Caco-2 (cell line): ENCODE results near the gene GSS. TPM values are rescaled to one million over a fixed set of nuclear protein-coding genes. Genes with fewer than 3 reads are reported as not detected.
A peak's percentile ranks its signal among the peaks of the same experiment; 100 is the strongest.

ENCODE experiments used
- BruUV-seq: library from RNA; stranded (reverse); fragments of 400-500 nt; replicated peaks from 2 replicates; lab custom pipeline; 2021; lab: Mats Ljungman, UMichigan
- CTCF ChIA-PET: fragments of 300-600 bp; sonication (Branson Sonifier 250); formaldehyde crosslinking; loops from one replicate; lab custom pipeline; 2022; ENCODE audit warnings: antibody characterized with exemption; lab: Charles Lee
- POLR2A ChIA-PET: fragments of 300-600 bp; sonication (Branson Sonifier 250); formaldehyde crosslinking; loops from one replicate; lab custom pipeline; 2022; ENCODE audit warnings: antibody characterized with exemption; lab: Charles Lee
- DNase-seq, 2 experiments: peaks; one replicate each; pipeline versions ENCODE4 v3.0.0 to v3.0.0-alpha.2; 2020 to 2022
- H3K27me3 ChIP-seq: replicated peaks from 2 replicates; pipeline ENCODE4 v1.6.0; 2011; ENCODE audit warnings: low read length; ENCODE audit not compliant: control insufficient read depth, insufficient read depth
- H3K36me3 ChIP-seq: 2 replicates; pipeline ENCODE4 v1.5.1; 2011; ENCODE audit warnings: low read length; ENCODE audit not compliant: control insufficient read depth, insufficient read depth
- H3K4me1 ChIP-seq: fragments of 250-450 bp; sonication (Bioruptor Pico); 2 replicates; pipeline ENCODE4 v1.5.1; 2020; ENCODE audit warnings: mild to moderate bottlenecking
- H3K4me3 ChIP-seq: 2 replicates; pipeline ENCODE4 v1.5.1; 2011; ENCODE audit warnings: low read depth, mild to moderate bottlenecking, control low read depth, low read length
- H3K9me3 ChIP-seq: fragments of 250-450 bp; sonication (Bioruptor Pico); 2 replicates; pipeline ENCODE4 v1.5.1; 2020; ENCODE audit warnings: mild to moderate bottlenecking, moderate library complexity
- H3K27ac Mint-ChIP-seq: one replicate; pipeline ENCODE4 v1.8.0; 2022; ENCODE audit warnings: mixed read lengths; ENCODE audit not compliant: unreplicated experiment
- H3K27me3 Mint-ChIP-seq: one replicate; pipeline ENCODE4 v1.8.0; 2022; ENCODE audit warnings: mixed read lengths; ENCODE audit not compliant: insufficient read depth, unreplicated experiment
- H3K36me3 Mint-ChIP-seq: one replicate; pipeline ENCODE4 v1.8.0; 2022; ENCODE audit warnings: mild to moderate bottlenecking, mixed read lengths; ENCODE audit not compliant: insufficient read depth, unreplicated experiment
- H3K4me1 Mint-ChIP-seq: one replicate; pipeline ENCODE4 v1.8.0; 2022; ENCODE audit warnings: low read depth, mixed read lengths; ENCODE audit not compliant: unreplicated experiment
- H3K4me3 Mint-ChIP-seq: one replicate; pipeline ENCODE4 v1.8.0; 2022; ENCODE audit warnings: mild to moderate bottlenecking, moderate library complexity, mixed read lengths; ENCODE audit not compliant: unreplicated experiment
- H3K9me3 Mint-ChIP-seq: one replicate; pipeline ENCODE4 v1.8.0; 2022; ENCODE audit warnings: mixed read lengths; ENCODE audit not compliant: unreplicated experiment
- intact Hi-C: fragments of 100-400 bp; cut with micrococcal nuclease; formaldehyde crosslinking; loops from one replicate; pipeline ENCODE4 v1.10.0; 2022; ENCODE audit not compliant: unreplicated experiment
- total RNA-seq: library from RNA; stranded (reverse); gene quantifications from 2 replicates; pipeline ENCODE4 v1.2.3, GENCODE V29; 2022
- TF ChIP-seq, protein P1 (sequence below), 2 experiments: fragments of 200-600 bp in 1 of 2; IDR thresholded peaks; 1 replicate in 1 of 2; 2 replicates in 1 of 2; pipeline versions ENCODE4 v1.5.1 to v1.8.0; 2011 to 2022; ENCODE audit warnings: antibody characterized with exemption in 1 of 2, control low read depth in 1 of 2, inconsistent platforms in 1 of 2, low read depth in 1 of 2, low read length in 1 of 2, mild to moderate bottlenecking in 1 of 2, moderate library complexity in 1 of 2; ENCODE audit not compliant: insufficient read depth in 1 of 2, severe bottlenecking in 1 of 2, unreplicated experiment in 1 of 2

Gene GSS
- total RNA-seq, 1 experiment from 2014 or later, result 138 TPM

DNA sequence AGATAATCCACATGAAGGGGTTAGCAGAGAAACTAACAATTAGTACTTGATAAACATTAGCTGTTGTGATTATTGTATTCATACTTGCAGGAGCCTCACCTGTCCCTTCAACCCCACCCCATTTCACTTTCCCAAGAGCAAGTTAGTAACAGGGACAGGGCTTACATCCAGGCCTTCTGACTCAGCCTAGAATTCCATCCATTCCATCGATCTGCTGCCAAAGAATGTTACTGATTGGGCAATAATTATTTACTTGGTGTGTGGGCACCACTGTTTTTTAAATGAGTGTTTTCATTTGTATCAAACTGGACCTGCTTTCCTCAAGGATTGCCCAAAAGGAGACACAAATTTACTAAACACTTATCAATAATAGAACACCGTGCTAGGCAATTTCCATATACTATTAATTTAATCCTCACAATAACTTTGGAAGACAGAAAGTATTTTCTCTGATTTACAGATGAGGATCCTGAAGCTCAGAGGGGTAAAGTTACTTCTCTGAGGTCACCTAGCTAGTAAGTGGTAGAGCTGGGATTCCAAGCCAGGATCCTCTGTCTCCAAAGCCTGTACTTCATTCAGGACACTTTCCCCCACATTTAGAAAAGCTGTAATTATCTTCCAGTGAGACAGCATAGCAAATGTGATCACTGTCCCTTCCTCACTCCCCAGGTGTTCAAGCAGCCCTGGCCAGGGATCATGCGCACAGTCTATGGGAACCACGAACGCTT is 32.8 kb downstream of the GSS start:
- H3K9me3 ChIP-seq, result no peaks in the 10 kb centered on the region; the same call in 1 of the 2 replicates
- no peaks in the 10 kb centered on the region for H3K27me3 Mint-ChIP-seq
- no peaks in the 10 kb centered on the region for H3K9me3 Mint-ChIP-seq
- H3K4me1 ChIP-seq, result no peaks in the 10 kb centered on the region; the same call in 1 of the 2 replicates
- CTCF ChIA-PET, result interaction anchor here (1.2 kb wide), 1 partner anchor 49 kb away, joined by 4 read pairs; no protein-coding TSS in a partner anchor
- peak in 1 of 2 experiments; percentile 44 for DNase-seq
- no peaks in the 10 kb centered on the region for H3K36me3 Mint-ChIP-seq
- POLR2A ChIA-PET, result no interaction called here
- H3K4me3 Mint-ChIP-seq, result no peak overlapping the region
- TF ChIP-seq, protein P1, sequence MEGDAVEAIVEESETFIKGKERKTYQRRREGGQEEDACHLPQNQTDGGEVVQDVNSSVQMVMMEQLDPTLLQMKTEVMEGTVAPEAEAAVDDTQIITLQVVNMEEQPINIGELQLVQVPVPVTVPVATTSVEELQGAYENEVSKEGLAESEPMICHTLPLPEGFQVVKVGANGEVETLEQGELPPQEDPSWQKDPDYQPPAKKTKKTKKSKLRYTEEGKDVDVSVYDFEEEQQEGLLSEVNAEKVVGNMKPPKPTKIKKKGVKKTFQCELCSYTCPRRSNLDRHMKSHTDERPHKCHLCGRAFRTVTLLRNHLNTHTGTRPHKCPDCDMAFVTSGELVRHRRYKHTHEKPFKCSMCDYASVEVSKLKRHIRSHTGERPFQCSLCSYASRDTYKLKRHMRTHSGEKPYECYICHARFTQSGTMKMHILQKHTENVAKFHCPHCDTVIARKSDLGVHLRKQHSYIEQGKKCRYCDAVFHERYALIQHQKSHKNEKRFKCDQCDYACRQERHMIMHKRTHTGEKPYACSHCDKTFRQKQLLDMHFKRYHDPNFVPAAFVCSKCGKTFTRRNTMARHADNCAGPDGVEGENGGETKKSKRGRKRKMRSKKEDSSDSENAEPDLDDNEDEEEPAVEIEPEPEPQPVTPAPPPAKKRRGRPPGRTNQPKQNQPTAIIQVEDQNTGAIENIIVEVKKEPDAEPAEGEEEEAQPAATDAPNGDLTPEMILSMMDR (IDR thresholded peaks at IDR 0.05; ENCODE audit: insufficient read depth in 1 of 2, low read depth in 1 of 2, low read length in 1 of 2, severe bottlenecking in 1 of 2, unreplicated experiment in 1 of 2), result no peak
- no peaks in the 10 kb centered on the region for H3K27me3 ChIP-seq
- TSS peak; percentile 33 for BruUV-seq
- peaks cover 15% of the 10 kb centered on the region for H3K36me3 ChIP-seq
- H3K4me1 Mint-ChIP-seq, result no peaks in the 10 kb centered on the region
- no peak overlapping the region for H3K27ac Mint-ChIP-seq
- no peak overlapping the region for H3K4me3 ChIP-seq
- intact Hi-C loops, result no loop called here

DNA sequence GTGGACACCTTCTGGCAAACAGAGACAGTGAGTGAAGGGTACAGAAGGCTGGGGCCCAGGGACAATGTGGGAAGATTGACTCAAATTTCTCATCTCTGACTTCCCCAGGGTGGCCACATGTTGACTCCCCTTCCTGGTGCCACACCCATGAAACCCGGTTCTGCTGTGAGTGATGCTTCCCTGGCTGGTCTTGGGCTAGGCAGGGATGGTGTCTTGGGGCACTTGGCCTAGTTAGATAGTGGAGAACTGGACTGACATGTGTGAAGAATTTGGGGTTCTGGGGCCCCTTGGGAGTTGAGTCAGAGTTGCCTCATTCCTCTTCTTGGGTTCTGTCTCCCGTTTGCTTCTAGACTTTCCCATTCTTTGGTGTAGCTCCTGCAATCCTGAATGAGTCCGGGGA is 34.2 kb downstream of the GSS start:
- no TSS peak for BruUV-seq
- intact Hi-C loops, result no loop called here
- POLR2A ChIA-PET, result no interaction called here
- no peaks in the 10 kb centered on the region for H3K27me3 Mint-ChIP-seq
- Histone ChIP-seq H3K9me3 (no peaks in the 10 kb centered on the region; the same call in 1 of the 2 replicates), H3K4me3 (no peak overlapping the region), H3K4me1 (no peaks in the 10 kb centered on the region; the same call in 1 of the 2 replicates), H3K36me3 (peaks cover 15% of the 10 kb centered on the region), H3K27me3 (no peaks in the 10 kb centered on the region)
- H3K27ac Mint-ChIP-seq, result no peak overlapping the region
- H3K4me1 Mint-ChIP-seq, result peaks cover 7% of the 10 kb centered on the region
- no peak for DNase-seq
- no peaks in the 10 kb centered on the region for H3K36me3 Mint-ChIP-seq
- no peaks in the 10 kb centered on the region for H3K9me3 Mint-ChIP-seq
- TF ChIP-seq, protein P1 (IDR thresholded peaks at IDR 0.05; ENCODE audit: insufficient read depth in 1 of 2, low read depth in 1 of 2, low read length in 1 of 2, severe bottlenecking in 1 of 2, unreplicated experiment in 1 of 2), result no peak
- H3K4me3 Mint-ChIP-seq, result no peak overlapping the region
- CTCF ChIA-PET, result no interaction called here

DNA sequence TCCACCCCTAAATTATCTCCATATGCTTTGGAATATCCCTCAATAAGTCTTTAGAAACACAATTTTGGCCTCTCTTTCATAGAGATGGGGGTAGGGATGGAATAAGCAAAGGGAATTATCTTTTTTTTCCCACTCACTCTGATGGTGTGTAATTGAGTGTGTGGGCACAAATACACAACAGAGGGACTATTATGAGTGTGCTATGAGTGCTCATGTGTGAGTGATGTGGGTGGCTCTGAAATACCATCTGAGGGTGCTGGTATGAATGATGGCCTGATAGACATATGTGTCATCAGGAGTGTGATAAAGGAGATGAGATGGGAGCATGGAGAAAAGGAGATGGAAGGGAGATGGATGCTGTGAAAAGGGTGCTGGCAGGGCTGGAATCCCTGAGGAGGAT is 35.6 kb downstream of the GSS start:
- no peaks in the 10 kb centered on the region for H3K27me3 ChIP-seq
- peaks cover 11% of the 10 kb centered on the region for H3K36me3 ChIP-seq
- Mint-ChIP-seq H3K9me3 (no peaks in the 10 kb centered on the region), H3K27ac (no peak overlapping the region), H3K27me3 (no peaks in the 10 kb centered on the region), H3K4me1 (peaks cover 16% of the 10 kb centered on the region), H3K4me3 (no peak overlapping the region), H3K36me3 (no peaks in the 10 kb centered on the region)
- intact Hi-C loops, result no loop called here
- CTCF ChIA-PET, result no interaction called here
- no peaks in the 10 kb centered on the region; the same call in 1 of the 2 replicates for H3K4me1 ChIP-seq
- H3K4me3 ChIP-seq, result no peak overlapping the region
- H3K9me3 ChIP-seq, result no peaks in the 10 kb centered on the region; the same call in 1 of the 2 replicates
- no TSS peak for BruUV-seq
- POLR2A ChIA-PET, result no interaction called here
- TF ChIP-seq, protein P1 (IDR thresholded peaks at IDR 0.05; ENCODE audit: insufficient read depth in 1 of 2, low read depth in 1 of 2, low read length in 1 of 2, severe bottlenecking in 1 of 2, unreplicated experiment in 1 of 2), result no peak
- no peak for DNase-seq
